SK-MEL-5 (cell line): ENCODE data around the gene LEFTY1. TPM values are rescaled to one million over a fixed set of nuclear protein-coding genes. Genes with fewer than 3 reads are reported as not detected.

Experiments used
- DNase-seq: peaks from one replicate; pipeline ENCODE4 v3.0.0-alpha.2; 2016; ENCODE audit warnings: low read depth, low spot score
- in situ Hi-C: cut with HindIII; loops from 2 replicates; pipeline ENCODE4 v1.10.0; 2016; ENCODE audit warnings: low sequenced_read_pairs, high pct_unique_total_duplicates, low pct_unique_long_range_greater_than_20kb
- total RNA-seq: library from RNA; depleted of rRNA; stranded (reverse); fragments of >200 nt; shearing (Covaris generic); gene quantifications from 2 replicates; pipeline ENCODE4 v1.2.3, GENCODE V29; 2014

LEFTY1 gene
- total RNA-seq, 1 experiment from 2014 or later = not detected

- peak; percentile 36 for DNase-seq
- in situ Hi-C loops = no loop called here
These were observed 7.6 kb downstream of the LEFTY1 start for GRCh38 chr1:225881081-225881958.

DNA sequence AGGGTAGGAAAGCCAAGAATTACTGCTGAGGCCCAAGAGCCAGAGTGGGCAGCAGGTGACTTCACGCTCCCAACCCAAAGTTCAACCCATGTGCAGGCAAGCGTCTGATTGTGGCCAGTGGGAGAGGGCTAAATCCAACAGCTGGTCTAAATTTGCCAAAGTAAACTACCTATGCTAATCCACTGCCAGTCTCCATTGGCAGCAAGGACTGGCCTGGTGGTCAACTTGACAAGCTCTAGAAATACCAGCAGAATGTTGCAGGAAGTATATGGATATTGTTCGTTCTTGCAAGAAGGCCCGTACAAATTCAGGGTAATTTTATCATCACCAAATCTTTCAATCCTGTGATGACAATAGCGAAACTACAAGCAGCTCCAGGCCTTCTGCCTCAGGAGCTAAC is 8.3 kb downstream of the LEFTY1 start:
- in situ Hi-C loops = no loop called here

DNA sequence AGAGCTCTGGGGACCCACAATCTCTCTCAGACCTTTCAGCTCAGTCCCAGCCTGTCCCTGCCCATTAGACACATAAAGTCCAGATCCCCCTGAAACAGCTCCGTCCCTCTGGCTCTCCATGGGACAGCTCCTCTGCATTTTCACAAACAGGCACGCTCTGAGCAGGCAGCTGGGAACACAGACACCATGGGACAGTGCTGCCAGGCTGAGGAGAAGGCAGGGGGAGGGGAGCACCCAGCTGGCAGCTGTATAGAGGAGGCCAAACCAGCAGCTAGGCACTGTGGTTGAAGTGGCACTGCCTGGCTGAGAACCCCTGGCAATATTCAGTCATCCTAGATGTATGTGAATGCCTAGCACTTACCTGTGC is 8.7 kb downstream of the LEFTY1 start:
- no peak for DNase-seq
- in situ Hi-C loops = no loop called here

More for the DNA sequence above, 8.3 kb downstream of the LEFTY1 start:
- no peak for DNase-seq

DNA sequence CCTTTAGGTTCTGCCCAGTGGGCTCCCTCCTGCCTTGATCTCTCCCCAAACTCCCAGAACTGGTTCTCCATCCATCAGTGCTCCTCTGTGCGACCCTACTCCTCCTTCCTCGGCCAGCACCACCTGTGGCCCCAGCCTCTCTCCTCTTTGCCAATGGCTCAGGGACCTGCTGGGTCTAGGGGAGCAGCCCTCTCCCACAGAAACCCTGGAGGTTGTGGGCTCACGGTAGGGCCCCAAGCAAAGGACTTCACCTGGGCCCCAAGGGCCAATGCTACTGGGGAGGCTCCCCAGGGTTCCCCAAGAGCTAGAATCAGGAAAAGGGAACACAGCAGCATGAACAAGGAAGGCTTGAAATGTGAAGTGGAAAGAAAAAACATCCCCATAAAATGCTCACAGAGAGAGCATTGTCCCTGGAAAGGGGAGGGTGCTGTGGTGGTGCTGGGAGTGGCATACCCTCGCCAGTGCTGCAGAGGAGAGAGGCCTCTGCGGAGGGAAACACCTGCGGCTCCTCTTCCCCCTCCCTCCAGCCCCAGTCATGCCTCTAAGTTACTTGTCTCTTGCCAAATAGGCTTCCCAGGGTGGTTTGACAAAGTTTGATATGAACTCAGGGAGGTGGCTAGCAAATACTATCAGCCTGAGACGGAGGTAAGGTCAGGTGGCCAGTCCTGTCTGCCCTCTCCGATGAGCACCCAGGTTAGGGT is 9.3 kb downstream of the LEFTY1 start:
- in situ Hi-C loops = no loop called here
- peak; percentile 55 for DNase-seq

- DNase-seq = no peak
- in situ Hi-C loops = no loop called here
These were observed 10.7 kb downstream of the LEFTY1 start for GRCh38 chr1:225878282-225878681.

DNA sequence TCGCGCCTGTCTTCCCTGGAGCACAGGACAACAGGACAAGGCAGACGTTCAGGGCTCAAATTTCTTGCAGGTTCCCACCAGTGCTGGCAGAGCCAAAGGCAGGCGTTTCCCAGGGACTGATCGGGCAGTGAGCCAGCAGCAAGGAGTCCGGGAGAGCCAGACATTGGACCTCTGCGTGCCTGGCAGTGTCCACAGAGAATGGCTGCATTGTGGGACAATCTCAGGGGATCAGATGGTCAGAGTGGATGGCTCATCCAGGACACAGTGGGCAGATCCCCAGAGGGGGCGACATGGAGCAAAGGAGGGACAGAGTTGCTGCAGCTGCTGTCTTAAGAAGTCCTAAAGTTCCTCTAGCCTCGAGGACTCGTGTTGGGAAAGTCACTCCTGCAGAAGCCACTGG is 11.4 kb downstream of the LEFTY1 start:
- in situ Hi-C loops = no loop called here
- DNase-seq = peak; percentile 84

DNA sequence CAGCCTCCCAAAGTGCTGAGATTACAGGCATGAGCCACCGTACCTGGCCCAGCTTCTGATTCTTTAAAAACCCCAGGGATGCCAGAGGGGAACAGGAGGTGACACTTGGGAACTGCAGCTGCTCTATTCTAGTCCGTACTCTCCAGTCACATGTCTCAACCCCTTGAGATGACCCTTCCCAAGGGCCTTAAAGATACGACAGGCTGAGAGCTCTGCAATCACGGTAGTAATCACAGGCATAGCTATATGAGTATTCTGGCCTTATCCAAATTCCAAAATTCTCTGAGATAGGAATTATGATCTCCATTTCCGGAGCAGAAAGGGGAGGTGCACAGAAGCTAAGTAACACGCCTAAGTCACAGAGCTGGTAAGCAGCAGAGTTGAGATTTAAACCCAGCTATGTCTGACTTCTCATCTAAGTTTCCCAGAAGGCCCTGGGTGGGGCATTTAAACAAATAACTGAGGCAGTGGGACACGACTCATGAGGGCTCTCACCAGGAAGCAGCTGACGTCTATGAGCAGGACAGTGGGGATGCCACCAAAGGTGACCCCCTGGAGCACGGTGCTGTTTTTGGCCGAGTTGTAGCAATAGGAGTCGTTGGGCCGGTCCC is 11.9 kb downstream of the LEFTY1 start:
- no peak for DNase-seq
- in situ Hi-C loops = no loop called here

DNA sequence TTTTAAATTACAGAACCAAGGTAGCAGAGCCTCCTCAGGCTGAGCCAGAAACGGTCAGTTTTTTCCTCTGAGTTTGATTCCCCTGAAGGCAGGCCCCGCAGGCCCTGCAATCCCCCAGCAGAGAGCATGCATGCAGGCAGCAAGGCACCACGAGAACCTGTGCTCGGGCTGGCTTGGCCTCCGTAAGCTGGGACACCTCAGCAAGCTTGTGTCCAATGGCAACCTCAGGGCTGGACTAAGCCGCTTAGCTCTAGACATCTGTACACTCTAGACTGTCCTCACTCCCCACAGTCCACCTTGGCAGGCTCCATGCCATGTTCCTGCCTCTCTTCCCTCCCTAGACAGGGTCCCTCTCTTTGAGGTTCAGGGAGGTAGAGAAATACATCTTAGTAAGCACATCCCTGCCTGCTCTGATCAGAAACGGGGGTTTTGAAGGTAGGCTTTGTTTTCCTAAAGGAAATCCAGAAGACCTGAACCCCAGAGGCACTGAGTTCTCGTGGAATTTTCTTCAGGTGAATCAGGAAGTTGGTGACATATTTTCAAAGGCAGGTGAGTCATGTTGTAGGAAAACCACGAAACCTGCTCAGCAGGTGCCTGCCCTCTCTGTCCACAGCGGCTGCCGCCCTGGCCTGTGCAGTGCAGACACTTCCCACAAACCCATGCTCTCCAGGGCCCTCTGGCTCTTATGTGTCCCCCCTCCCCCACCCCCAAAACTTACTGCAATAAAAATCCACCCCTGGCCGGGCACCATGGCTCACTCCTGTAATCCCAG is 13.7 kb downstream of the LEFTY1 start:
- in situ Hi-C loops = no loop called here
- no peak for DNase-seq

DNA sequence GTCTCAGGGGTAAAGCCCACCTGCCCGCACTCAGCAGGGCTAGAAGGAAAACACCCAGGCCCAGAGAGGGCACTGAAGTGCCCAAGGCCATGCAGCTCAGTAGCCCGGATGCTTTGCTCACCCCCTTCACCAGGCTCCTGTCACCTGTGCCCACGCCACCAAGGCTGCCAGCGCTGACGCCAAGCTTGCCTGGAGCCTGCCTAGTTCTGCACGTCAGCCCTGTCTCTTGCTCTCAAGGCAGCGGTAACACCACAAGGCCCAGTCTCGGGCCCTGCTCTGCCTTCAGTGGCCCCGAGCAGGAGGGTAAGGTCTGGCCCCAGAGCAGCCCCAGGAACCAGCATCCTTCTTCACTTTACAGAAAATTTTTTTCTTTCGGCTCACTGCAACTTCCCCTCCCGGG is 14.5 kb downstream of the LEFTY1 start:
- in situ Hi-C loops = no loop called here
- no peak for DNase-seq

GRCh38 chr1:225873281-225873850 is 15.6 kb downstream of the LEFTY1 start:
- DNase-seq = no peak
- in situ Hi-C loops = no loop called here

DNA sequence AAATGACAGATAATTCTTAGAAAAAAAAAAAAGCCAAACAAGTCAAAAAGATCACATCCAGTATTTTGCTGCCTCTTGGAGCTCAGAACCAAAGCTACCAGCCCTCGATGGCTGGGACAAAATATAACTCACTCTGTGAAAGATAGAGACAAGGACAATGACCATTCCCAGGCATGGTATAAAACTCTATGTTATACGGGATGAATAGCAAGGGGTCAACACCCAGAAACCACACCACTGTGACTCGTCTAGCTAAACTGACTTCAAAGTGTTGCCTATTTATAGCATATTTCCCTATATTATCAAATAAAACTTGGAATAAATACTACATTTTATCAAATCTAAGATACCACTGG is 16.9 kb downstream of the LEFTY1 start:
- in situ Hi-C loops = no loop called here

DNA sequence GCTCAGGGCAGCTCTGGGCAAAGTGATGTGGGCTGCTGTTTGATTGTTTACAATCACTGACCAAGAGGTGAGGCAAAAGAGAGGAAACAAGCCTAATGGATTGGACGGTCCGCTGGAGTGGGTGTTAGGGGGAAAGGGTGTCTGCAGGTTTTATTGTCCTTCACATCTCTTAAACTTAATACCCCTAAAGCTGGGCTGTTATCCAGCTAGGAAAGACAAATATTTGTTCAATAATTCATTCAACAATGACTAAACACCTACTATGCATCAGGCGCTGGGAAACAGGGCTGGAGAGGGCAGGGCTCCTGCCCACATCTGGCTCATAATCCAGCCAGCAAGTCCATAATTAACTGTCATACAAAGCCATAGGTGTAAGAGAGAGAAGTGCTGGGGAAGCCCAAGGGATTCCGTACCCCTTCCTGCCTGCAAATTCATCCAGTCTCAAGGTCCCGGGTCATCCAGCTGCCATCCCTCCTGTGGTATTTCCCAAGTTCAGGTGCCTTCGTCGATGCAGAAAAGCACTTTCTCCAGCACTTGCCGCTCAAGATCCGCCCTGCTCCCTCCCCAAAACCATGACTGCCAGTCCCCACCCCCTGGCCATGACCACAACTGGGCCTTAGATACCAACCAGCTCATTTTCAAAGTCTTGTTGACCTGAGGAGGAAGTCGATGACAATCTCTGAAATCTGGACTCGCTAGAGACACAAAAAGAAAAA is 17.4 kb downstream of the LEFTY1 start:
- DNase-seq = no peak
- in situ Hi-C loops = no loop called here

More for the DNA sequence above, 16.9 kb downstream of the LEFTY1 start:
- DNase-seq = no peak

GRCh38 chr1:225870911-225871310 is 18.0 kb downstream of the LEFTY1 start:
- no peak for DNase-seq
- in situ Hi-C loops = no loop called here

- in situ Hi-C loops = no loop called here
These were observed 20.2 kb downstream of the LEFTY1 start for GRCh38 chr1:225868631-225869330.

GRCh38 chr1:225866981-225867380 is 22.0 kb downstream of the LEFTY1 start:
- in situ Hi-C loops = no loop called here
- peak; percentile 30 for DNase-seq

More at GRCh38 chr1:225868631-225869330, 20.2 kb downstream of the LEFTY1 start:
- no peak for DNase-seq

DNA sequence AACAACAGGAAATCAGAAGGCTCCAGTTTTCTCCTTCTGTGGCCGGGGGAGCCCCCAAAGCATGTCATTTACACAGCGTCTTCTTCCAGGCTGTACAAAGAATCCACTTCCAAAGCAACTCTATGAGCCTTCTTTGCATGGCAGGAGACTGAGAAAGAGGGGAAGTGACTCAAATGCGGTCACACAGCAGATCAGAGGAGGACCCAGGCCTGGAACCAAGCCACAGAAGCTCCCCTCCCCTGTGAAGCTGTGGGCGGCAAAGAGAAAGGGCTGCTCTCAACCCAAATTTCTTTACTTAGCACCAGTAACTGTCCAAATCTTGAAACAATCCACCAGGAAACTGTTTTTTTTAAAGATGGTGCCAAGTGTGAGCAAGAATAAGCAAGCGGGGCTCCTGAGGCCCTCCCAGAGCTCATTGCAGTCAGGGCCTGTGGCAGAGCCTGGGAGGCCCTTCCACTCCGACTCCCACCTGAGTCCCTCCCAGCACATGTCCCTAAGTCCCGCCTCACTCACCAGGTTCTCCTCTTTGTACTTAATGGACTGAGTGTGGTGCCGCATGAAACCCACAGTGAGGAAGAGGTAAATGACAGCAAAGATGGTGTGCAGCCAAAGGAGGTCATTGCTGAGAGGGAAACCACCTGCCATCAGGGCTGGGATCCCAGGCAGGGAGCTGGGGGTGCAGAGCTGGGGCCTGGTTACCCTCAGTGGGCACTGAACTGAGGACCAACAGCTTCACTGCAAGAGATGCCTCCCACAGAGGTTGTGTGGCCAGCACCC is 22.7 kb downstream of the LEFTY1 start:
- in situ Hi-C loops = no loop called here
- DNase-seq = no peak
